ENCODE results near the gene CPNE9.

Gene CPNE9

DNA sequence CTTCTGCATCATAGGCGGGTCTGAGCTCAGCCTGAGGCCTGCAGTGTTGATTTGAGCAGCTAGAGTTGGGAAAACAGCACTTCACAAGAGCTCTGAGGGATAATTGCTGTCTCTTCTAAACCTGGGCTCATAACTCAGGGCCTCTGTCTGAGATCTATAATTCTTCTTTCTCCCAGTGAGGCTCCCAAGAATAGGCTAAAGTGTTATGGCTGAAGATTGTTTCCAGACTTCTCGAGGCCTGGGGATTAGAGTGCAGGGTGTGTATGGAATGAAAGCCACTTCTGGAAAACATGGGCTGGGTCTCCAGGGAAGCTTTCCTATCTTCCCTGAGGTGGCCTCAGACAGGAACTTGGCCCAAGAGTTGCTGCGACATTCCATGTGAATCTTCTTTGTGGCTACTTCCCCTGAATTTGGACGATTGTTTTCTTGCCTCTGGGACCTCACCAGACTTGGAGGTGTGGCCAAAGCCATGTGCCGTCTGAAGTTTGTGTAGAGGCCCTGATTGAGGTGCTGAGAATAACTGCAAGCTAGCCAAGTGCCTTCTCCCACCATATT is 27.8 kb upstream of the CPNE9 start:
- ATAC-seq (ENCODE audit: low read depth), result no peak
- no peak for TF ChIP-seq CTCF (IDR thresholded peaks at IDR 0.05; ENCODE audit: poor library complexity, severe bottlenecking)
- Histone ChIP-seq H3K9me3 (ENCODE audit: severe bottlenecking) (no peaks in the 10 kb centered on the region), H3K27me3 (ENCODE audit: insufficient read depth, poor library complexity, severe bottlenecking) (no peaks in the 10 kb centered on the region), H3K36me3 (ENCODE audit: low read depth) (peaks cover 58% of the 10 kb centered on the region), H3K4me1 (ENCODE audit: insufficient read depth, poor library complexity, severe bottlenecking) (no peaks in the 10 kb centered on the region), H3K27ac (ENCODE audit: poor library complexity, severe bottlenecking) (no peak overlapping the region), H3K4me3 (ENCODE audit: severe bottlenecking) (no peak overlapping the region)
- DNase-seq (ENCODE audit: low spot score), result no peak

- no peaks in the 10 kb centered on the region for H3K9me3 ChIP-seq (ENCODE audit: severe bottlenecking)
- ATAC-seq (ENCODE audit: low read depth), result no peak
Measured at GRCh38 chr3:9676785-9677184, 26.8 kb upstream of the CPNE9 start.

GRCh38 chr3:9678493-9678892 is 25.1 kb upstream of the CPNE9 start:
- H3K27me3 ChIP-seq (ENCODE audit: insufficient read depth, poor library complexity, severe bottlenecking), result no peaks in the 10 kb centered on the region
- no peaks in the 10 kb centered on the region for H3K4me1 ChIP-seq (ENCODE audit: insufficient read depth, poor library complexity, severe bottlenecking)
- no peak overlapping the region for H3K27ac ChIP-seq (ENCODE audit: poor library complexity, severe bottlenecking)
- ATAC-seq (ENCODE audit: low read depth) (no peak), DNase-seq (ENCODE audit: low spot score) (no peak)
- TF ChIP-seq CTCF (IDR thresholded peaks at IDR 0.05; ENCODE audit: poor library complexity, severe bottlenecking), result no peak
- peaks cover 41% of the 10 kb centered on the region for H3K36me3 ChIP-seq (ENCODE audit: low read depth)
- no peaks in the 10 kb centered on the region for H3K9me3 ChIP-seq (ENCODE audit: severe bottlenecking)
- no peak overlapping the region for H3K4me3 ChIP-seq (ENCODE audit: severe bottlenecking)

More at GRCh38 chr3:9676785-9677184, 26.8 kb upstream of the CPNE9 start:
- Histone ChIP-seq H3K4me3 (ENCODE audit: severe bottlenecking) (no peak overlapping the region), H3K27me3 (ENCODE audit: insufficient read depth, poor library complexity, severe bottlenecking) (no peaks in the 10 kb centered on the region), H3K4me1 (ENCODE audit: insufficient read depth, poor library complexity, severe bottlenecking) (no peaks in the 10 kb centered on the region), H3K27ac (ENCODE audit: poor library complexity, severe bottlenecking) (no peak overlapping the region), H3K36me3 (ENCODE audit: low read depth) (peaks cover 48% of the 10 kb centered on the region)
- no peak for DNase-seq (ENCODE audit: low spot score)
- TF ChIP-seq CTCF (IDR thresholded peaks at IDR 0.05; ENCODE audit: poor library complexity, severe bottlenecking), result no peak

- peaks cover 32% of the 10 kb centered on the region for H3K36me3 ChIP-seq (ENCODE audit: low read depth)
- H3K4me3 ChIP-seq (ENCODE audit: severe bottlenecking), result no peak overlapping the region
- DNase-seq (ENCODE audit: low spot score) (no peak), ATAC-seq (ENCODE audit: low read depth) (no peak)
- TF ChIP-seq CTCF (IDR thresholded peaks at IDR 0.05; ENCODE audit: poor library complexity, severe bottlenecking), result no peak
- H3K9me3 ChIP-seq (ENCODE audit: severe bottlenecking), result no peaks in the 10 kb centered on the region
- H3K27me3 ChIP-seq (ENCODE audit: insufficient read depth, poor library complexity, severe bottlenecking), result no peaks in the 10 kb centered on the region
- H3K27ac ChIP-seq (ENCODE audit: poor library complexity, severe bottlenecking), result no peak overlapping the region
- H3K4me1 ChIP-seq (ENCODE audit: insufficient read depth, poor library complexity, severe bottlenecking), result no peaks in the 10 kb centered on the region
Measured at GRCh38 chr3:9679476-9680080, 24.1 kb upstream of the CPNE9 start.

GRCh38 chr3:9681011-9681722 is 22.5 kb upstream of the CPNE9 start:
- Histone ChIP-seq H3K27me3 (ENCODE audit: insufficient read depth, poor library complexity, severe bottlenecking) (no peaks in the 10 kb centered on the region), H3K4me3 (ENCODE audit: severe bottlenecking) (no peak overlapping the region), H3K36me3 (ENCODE audit: low read depth) (peaks cover 21% of the 10 kb centered on the region), H3K4me1 (ENCODE audit: insufficient read depth, poor library complexity, severe bottlenecking) (no peaks in the 10 kb centered on the region), H3K9me3 (ENCODE audit: severe bottlenecking) (no peaks in the 10 kb centered on the region), H3K27ac (ENCODE audit: poor library complexity, severe bottlenecking) (no peak overlapping the region)
- no peak for DNase-seq (ENCODE audit: low spot score)
- TF ChIP-seq CTCF (IDR thresholded peaks at IDR 0.05; ENCODE audit: poor library complexity, severe bottlenecking), result no peak
- ATAC-seq (ENCODE audit: low read depth), result no peak
